ENCODE measurements around the gene NDUFA6. TPM values are rescaled to one million over a fixed set of nuclear protein-coding genes. Genes with fewer than 3 reads are reported as not detected.

The NDUFA6 gene
- total and polyA plus RNA-seq, 2 donors from 2014 or later, result 69.0 to 317 TPM

GRCh38 chr22:42050641-42051180 is 39.9 kb downstream of the NDUFA6 start:
- FAIRE-seq, result no peak
- Histone ChIP-seq H3K27ac (ENCODE audit: low read depth in 2 of 2, low read length in 2 of 2) (no peak overlapping the region), H3K4me3 (ENCODE audit: low read length in 3 of 3) (no peak overlapping the region), H3K4me1 (ENCODE audit: control insufficient read depth in 2 of 3, insufficient read depth in 2 of 3, low read depth in 1 of 3, low read length in 3 of 3) (no peaks in the 10 kb centered on the region), H3K9me3 (ENCODE audit: control insufficient read depth in 2 of 3, insufficient read depth in 1 of 3, low read length in 3 of 3) (no peaks in the 10 kb centered on the region), H3K27me3 (ENCODE audit: control insufficient read depth, insufficient read depth, low read length) (no peaks in the 10 kb centered on the region), H3K36me3 (ENCODE audit: control insufficient read depth in 2 of 3, insufficient read depth in 3 of 3, low read length in 3 of 3) (no peaks in the 10 kb centered on the region), H3K9ac (ENCODE audit: low read length in 3 of 3) (no peak overlapping the region)
- intact Hi-C loops (cut with DNase I), result no loop called here
- TF ChIP-seq CTCF (IDR thresholded peaks at IDR 0.05; ENCODE audit: borderline replicate concordance, extremely low read depth, insufficient read depth), result no peak
- DNase-seq, result no peak

- DNase-seq (no peak), FAIRE-seq (no peak)
- no peak for TF ChIP-seq CTCF (IDR thresholded peaks at IDR 0.05; ENCODE audit: borderline replicate concordance, extremely low read depth, insufficient read depth)
- H3K4me1 ChIP-seq (ENCODE audit: control insufficient read depth in 2 of 3, insufficient read depth in 2 of 3, low read depth in 1 of 3, low read length in 3 of 3), result no peaks in the 10 kb centered on the region
- H3K27ac ChIP-seq (ENCODE audit: low read depth in 2 of 2, low read length in 2 of 2), result no peak overlapping the region
- H3K9ac ChIP-seq (ENCODE audit: low read length in 3 of 3), result no peak overlapping the region
- H3K36me3 ChIP-seq (ENCODE audit: control insufficient read depth in 2 of 3, insufficient read depth in 3 of 3, low read length in 3 of 3), result no peaks in the 10 kb centered on the region
- peaks cover 0 to 11% (median 2%) of the 10 kb centered on the region in 3 donors for H3K9me3 ChIP-seq (ENCODE audit: control insufficient read depth in 2 of 3, insufficient read depth in 1 of 3, low read length in 3 of 3)
- intact Hi-C loops (cut with DNase I), result no loop called here
- no peaks in the 10 kb centered on the region for H3K27me3 ChIP-seq (ENCODE audit: control insufficient read depth, insufficient read depth, low read length)
- no peak overlapping the region for H3K4me3 ChIP-seq (ENCODE audit: low read length in 3 of 3)
Observed at GRCh38 chr22:42041784-42042183, 48.8 kb downstream of the NDUFA6 start.

GRCh38 chr22:42039271-42039670 is 51.3 kb downstream of the NDUFA6 start:
- FAIRE-seq, result no peak
- no peak for TF ChIP-seq CTCF (IDR thresholded peaks at IDR 0.05; ENCODE audit: borderline replicate concordance, extremely low read depth, insufficient read depth)
- no peaks in the 10 kb centered on the region for H3K4me1 ChIP-seq (ENCODE audit: control insufficient read depth in 2 of 3, insufficient read depth in 2 of 3, low read depth in 1 of 3, low read length in 3 of 3)
- no peak overlapping the region for H3K27ac ChIP-seq (ENCODE audit: low read depth in 2 of 2, low read length in 2 of 2)
- no peak overlapping the region for H3K4me3 ChIP-seq (ENCODE audit: low read length in 3 of 3)
- no peak for DNase-seq
- no peaks in the 10 kb centered on the region for H3K36me3 ChIP-seq (ENCODE audit: control insufficient read depth in 2 of 3, insufficient read depth in 3 of 3, low read length in 3 of 3)
- peaks cover 0 to 11% (median 2%) of the 10 kb centered on the region in 3 donors for H3K9me3 ChIP-seq (ENCODE audit: control insufficient read depth in 2 of 3, insufficient read depth in 1 of 3, low read length in 3 of 3)
- intact Hi-C loops (cut with DNase I), result no loop called here
- H3K9ac ChIP-seq (ENCODE audit: low read length in 3 of 3), result no peak overlapping the region
- no peaks in the 10 kb centered on the region for H3K27me3 ChIP-seq (ENCODE audit: control insufficient read depth, insufficient read depth, low read length)

Other genes starting within 250 kb of the NDUFA6 start
- gene SHISA8, start 175.7 kb downstream of the NDUFA6 start, total RNA-seq, result 0.35 TPM
- gene SHISA8, start 175.7 kb downstream of the NDUFA6 start, polyA plus RNA-seq (ENCODE audit: insufficient read depth, low read depth, low replicate concordance), result 0.47 TPM
- gene TNFRSF13C, start 164.0 kb downstream of the NDUFA6 start, total RNA-seq, result 2.9 TPM
- gene TNFRSF13C, start 164.0 kb downstream of the NDUFA6 start, polyA plus RNA-seq (ENCODE audit: insufficient read depth, low read depth, low replicate concordance), result not detected
- gene CENPM, start 143.6 kb downstream of the NDUFA6 start, total RNA-seq, result 2.8 TPM
- 2.8 TPM for gene CENPM, start 143.6 kb downstream of the NDUFA6 start, polyA plus RNA-seq (ENCODE audit: insufficient read depth, low read depth, low replicate concordance)
- gene SEPTIN3, start 121.3 kb downstream of the NDUFA6 start, total RNA-seq, result 0.22 TPM
- 0.49 TPM for gene SEPTIN3, start 121.3 kb downstream of the NDUFA6 start, polyA plus RNA-seq (ENCODE audit: insufficient read depth, low read depth, low replicate concordance)
- gene WBP2NL, start 92.0 kb downstream of the NDUFA6 start, total RNA-seq, result 2.5 TPM
- 0.84 TPM for gene WBP2NL, start 92.0 kb downstream of the NDUFA6 start, polyA plus RNA-seq (ENCODE audit: insufficient read depth, low read depth, low replicate concordance)
- 29.8 TPM for gene NAGA, start 20.0 kb downstream of the NDUFA6 start, total RNA-seq
- gene NAGA, start 20.0 kb downstream of the NDUFA6 start, polyA plus RNA-seq (ENCODE audit: insufficient read depth, low read depth, low replicate concordance), result 27.0 TPM
- 10.4 TPM for gene PHETA2, start 16.5 kb downstream of the NDUFA6 start, total RNA-seq
- gene PHETA2, start 16.5 kb downstream of the NDUFA6 start, polyA plus RNA-seq (ENCODE audit: insufficient read depth, low read depth, low replicate concordance), result 6.3 TPM
- 113 TPM for gene SMDT1, start 11.1 kb downstream of the NDUFA6 start, total RNA-seq
- gene SMDT1, start 11.1 kb downstream of the NDUFA6 start, polyA plus RNA-seq (ENCODE audit: insufficient read depth, low read depth, low replicate concordance), result 264 TPM
- 3.2 TPM for gene CYP2D6, start 40.0 kb upstream of the NDUFA6 start, total RNA-seq
- gene CYP2D6, start 40.0 kb upstream of the NDUFA6 start, polyA plus RNA-seq (ENCODE audit: insufficient read depth, low read depth, low replicate concordance), result 0.39 TPM
- gene TCF20, start 179.9 kb upstream of the NDUFA6 start, total RNA-seq, result 63.6 TPM
- gene TCF20, start 179.9 kb upstream of the NDUFA6 start, polyA plus RNA-seq (ENCODE audit: insufficient read depth, low read depth, low replicate concordance), result 6.1 TPM

Measured in kidney (tissue), 14 donors.